HG02571 (cell line): ENCODE data around the gene NME7.
"Not testable (repeated sequence)": the region's sequence is repeated elsewhere in the genome, so short reads cannot be mapped to it uniquely, and the experiment has no call there.

ENCODE experiments used
- ATAC-seq: cut with Tn5 transposase; IDR thresholded peaks from one replicate; pipeline ENCODE4 v1.9.1; 2021; ENCODE audit warnings: mild to moderate bottlenecking, moderate library complexity; ENCODE audit not compliant: unreplicated experiment

NME7 gene, protein sequence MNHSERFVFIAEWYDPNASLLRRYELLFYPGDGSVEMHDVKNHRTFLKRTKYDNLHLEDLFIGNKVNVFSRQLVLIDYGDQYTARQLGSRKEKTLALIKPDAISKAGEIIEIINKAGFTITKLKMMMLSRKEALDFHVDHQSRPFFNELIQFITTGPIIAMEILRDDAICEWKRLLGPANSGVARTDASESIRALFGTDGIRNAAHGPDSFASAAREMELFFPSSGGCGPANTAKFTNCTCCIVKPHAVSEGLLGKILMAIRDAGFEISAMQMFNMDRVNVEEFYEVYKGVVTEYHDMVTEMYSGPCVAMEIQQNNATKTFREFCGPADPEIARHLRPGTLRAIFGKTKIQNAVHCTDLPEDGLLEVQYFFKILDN

DNA sequence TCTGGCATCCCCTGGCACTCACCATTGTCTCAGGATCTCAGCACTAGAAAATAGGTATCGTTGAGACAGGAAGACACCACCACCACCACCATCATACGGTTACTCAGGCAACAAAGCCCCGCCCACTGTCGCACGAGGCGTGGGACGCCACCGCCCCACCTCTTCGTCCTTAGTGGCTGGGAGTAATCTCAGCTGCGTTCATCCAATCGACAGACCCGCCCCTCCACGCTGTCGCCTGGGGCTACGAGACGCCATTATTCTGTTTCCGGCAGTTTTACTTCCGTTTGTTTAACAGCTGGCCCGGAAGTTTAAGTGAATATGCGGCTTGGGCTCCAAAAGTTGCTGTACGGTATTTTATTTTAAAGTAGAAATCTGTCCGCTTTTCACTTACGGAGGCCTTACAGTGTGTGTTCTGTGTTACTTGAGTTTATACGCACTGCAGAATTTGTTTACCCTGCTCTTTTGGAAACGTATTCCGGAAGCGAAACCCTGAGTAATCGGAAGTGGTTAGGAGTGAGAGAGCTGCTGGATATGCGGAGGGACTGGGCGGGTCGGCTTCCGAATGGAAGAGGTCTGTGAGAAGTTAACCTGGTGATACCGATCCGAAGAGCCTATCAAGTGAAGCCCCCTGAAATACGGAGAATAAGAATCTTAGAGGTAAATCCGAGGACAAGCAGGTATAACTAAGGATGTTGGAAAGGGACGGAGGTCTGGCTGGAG is at the start of gene NME7, which contains the start of gene BLZF1:
Gene NME7, minus strand, starts transcription at position 112 of the 720 bp plus-strand sequence. Its CDS starts 87 bp downstream, at position 25.
Gene BLZF1, plus strand, starts transcription at position 510 of the 720 bp plus-strand sequence. CDS start 1,328 bp downstream, outside the sequence.
- ATAC-seq: peak; percentile 96

DNA sequence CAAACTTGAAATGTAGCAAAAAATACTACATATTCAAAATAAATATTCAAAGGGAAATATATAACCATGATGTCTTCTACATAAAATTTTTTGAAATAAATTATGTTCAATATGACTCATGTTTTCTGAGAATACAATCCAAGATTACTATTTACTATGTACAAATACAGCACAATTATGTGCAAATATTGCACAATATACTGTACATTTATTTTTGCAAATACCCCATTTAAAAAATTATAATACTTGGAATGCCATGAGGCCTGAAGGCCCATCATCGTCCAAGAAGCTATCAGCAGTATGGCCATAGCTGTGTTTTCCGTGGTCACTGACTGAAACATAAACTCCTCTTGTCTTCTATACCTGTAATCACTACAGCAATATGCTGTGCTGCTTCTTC is 47.4 kb upstream of the NME7 start:
- ATAC-seq: no peak

DNA sequence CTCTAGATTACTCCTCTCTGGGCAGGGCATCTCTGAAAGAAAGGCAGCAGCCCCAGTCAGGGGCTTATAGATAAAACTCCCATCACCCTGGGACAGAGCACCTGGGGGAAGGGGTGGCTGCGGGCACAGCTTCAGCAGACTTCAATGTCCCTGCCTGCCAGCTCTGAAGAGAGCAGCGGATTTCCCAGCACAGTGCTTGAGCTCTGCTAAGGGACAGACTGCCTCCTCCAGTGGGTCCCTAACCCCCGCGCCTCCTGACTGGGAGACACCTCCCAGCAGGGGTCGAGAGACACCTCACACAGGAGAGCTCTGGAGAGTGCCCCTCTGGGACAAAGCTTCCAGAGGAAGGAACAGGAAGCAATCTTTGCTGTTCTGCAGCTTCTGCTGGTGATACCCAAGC is 40.7 kb upstream of the NME7 start:
- ATAC-seq: not testable (repeated sequence)

DNA sequence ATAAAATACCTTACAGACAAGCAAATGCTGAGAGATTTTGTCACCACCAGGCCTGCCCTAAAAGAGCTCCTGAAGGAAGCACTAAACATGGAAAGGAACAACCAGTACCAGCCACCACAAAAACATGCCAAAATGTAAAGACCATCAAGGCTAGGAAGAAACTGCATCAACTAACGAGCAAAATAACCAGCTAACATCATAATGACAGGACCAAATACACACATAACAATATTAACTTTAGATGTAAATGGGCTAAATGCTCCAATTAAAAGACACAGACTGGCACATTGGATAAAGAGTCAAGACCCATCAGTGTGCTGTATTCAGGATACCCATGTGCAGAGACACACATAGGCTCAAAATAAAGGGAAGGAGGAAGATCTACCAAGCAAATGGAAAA is 35.0 kb upstream of the NME7 start:
- ATAC-seq: not testable (repeated sequence)

DNA sequence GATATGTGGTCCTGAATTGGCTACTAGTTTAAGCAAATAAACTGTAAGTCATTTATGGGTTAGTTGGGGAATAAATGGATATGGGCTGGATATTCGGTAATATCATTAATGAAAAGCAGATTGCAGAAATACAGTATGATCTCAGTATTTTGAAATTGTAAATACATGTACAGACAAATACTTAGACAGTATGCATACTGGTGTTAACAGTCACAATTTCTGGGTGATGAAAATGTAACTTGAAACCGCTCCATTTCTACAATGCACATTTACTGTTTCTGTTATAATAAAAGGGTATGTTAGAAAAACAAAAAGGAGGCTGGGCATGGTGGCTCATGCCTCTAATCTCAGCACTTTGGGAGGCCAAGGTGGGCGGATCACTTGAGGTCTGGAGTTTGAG is 28.4 kb upstream of the NME7 start:
- ATAC-seq: no peak

DNA sequence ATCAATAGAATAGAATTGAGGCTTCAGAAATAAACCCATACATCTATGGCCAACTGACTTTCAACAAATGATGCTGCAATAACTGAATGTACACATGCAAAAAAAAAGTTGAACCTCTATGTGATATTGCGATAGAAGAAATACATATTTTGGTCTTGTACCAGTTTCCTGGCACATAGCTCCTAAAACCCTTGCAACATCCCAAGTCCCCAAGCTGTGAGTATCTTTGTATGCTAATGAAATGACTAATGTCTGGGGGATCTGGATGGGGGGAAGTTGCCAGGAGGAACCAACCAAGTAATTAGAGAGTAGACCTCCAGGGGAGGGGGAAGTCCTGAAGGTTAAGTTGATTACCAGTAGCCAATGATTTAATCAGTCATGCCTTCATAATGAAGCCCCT is 24.8 kb upstream of the NME7 start:
- ATAC-seq: no peak

DNA sequence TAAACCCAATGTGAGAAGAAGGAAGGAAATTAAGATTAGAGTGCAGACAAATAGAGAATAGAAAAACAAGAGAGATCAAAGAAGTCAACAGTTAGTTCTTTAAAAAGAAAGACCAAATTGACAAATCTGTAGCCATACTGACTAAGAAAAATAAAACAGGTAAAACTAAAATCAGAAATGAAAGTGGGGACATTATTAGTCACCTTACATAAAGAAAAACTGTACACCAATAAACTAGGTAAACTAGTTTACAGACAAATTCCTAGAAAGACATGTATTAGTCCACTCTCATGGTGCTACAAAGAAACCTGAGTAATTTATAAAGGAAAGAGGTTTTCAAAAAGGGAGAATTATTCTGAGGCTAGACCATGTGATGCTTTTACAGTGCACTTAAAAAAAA is 22.7 kb upstream of the NME7 start:
- ATAC-seq: peak; percentile 70

DNA sequence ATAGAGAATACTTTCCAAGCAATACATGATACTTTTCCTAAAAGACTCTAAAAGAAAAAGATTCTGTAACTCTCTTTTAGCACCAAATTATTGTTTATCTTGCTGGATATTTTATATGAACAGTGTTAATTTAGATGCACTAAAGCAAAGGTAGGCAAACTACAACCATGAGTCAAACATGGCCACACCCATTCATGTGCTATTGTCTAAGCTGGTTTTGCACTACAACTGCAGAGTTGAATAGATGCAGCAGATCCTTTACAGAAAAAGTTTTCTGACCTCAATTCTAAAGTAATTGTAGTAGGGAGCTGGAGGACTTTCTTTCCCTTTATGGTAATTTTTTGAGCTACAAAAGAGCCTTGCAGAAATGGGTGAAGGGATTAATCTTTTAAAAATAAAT is 19.8 kb upstream of the NME7 start:
- no peak for ATAC-seq

DNA sequence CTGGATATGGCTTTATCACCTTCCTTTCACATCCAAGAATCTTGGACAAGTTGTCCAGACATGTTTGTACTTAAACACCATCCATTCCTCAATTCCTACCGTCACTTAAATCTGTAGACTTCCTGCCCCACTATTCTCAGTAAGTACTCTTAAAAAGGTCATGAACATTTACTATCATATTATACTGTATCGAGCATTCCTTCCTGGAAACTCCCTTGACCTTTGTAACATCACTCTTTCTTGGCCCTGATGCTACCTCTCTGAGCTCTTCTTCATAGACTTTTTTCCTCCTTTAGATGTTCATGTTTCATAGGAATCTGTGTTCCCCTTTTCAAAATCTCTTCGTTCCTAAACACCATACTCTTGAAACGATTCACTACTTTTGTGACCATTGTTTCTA is 15.9 kb upstream of the NME7 start:
- ATAC-seq: no peak

DNA sequence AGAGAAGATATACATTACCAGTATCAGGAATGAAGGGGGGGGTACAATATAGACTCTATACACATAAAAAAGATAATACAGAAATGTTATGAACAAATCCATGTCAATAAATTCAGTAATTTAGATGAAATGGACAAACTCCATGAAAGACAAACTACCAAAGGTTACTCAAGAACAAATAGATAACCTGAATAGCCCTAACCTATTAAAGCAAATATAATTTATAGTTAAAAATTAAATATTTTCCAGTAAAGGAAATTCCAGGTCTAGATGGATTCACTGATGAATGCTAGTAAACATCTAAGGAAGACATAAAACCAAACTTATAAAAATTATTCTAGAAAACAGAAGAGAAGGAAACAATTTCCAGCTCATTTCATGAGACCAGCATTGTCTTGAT is 13.6 kb upstream of the NME7 start:
- no peak for ATAC-seq

DNA sequence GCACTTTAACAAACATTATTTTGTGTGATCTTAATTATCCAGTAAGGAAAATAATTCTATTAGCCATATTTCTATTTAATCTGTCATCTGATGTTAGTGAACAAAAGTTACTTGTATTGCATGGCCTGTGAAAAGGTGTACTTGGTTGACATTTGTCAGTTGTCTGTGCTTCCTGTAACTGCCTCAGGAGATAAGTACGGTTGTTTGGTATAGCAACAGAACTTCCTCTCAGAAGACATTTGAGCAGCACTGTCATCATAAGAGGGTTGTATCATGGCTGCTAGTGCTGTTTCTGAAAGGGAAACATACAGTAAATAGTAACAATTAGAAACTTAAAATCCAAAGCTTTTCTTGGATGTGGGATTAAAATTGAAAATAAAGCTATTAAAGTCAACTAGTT is 3.8 kb upstream of the NME7 start:
- ATAC-seq: no peak

DNA sequence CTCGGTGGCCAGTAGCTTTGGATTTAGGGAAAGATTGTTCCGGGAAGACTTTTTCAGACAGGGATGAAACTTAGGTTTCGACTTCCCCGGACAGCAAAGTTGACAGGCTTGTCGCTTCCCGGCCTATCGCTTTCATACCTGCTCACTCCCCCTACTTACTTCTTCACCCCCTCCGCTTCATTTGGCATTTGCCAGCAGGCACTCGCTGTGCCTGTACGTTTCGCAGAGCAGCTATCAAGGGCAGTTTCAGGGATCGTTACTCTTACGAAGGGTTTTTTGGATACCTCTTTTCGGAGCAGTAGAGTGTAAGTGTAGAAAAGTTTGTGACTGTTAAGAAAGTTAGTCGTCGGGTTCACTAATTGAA is 791 bp upstream of the NME7 start:
- ATAC-seq: no peak

DNA sequence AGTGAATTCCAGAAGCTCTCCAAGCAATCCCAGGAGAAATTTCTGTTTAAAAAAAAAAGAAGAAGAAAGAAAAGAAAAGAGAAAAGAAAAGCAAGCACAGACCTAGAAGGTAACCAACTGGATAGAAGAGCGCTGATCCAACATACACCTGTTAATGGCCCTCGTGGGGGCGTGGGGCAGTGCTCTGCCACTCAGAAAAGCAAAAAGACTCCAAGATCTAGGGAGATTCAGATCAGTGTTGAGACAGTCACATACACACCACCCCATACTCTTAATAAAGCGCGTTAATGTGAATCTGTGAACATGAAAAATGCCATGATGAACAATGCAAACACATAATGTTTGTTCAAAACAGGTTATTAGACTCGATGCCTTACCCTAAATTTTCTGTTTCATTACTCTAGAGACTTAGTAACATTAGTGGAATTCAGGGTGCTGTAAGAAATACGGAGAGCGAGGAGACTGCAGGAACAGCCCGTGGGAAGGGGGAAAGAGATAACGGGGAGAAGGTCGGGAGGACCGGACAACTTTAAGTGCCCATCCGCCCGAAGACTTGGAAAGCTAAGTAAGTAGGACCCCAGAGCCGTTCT is 406 bp downstream of the NME7 start:
- no peak for ATAC-seq

DNA sequence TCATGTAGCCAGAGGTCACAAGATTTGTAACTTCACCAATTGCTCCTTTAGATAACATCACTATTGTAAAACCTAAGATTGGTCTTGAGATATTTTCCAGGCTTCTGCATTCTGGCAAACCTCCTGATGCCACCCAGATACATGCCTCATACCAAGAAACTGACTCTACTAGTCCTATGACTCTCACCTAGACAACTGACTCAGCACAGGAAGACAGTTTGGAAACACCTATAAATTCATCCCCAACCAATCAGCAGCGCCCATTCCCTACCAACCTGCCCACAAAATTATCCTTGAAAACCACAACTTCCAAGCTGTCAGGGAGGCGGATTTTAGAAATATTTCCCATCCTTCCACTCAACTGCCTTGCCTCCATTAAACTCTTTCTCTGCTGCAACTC is 2.6 kb downstream of the NME7 start:
- ATAC-seq: no peak

DNA sequence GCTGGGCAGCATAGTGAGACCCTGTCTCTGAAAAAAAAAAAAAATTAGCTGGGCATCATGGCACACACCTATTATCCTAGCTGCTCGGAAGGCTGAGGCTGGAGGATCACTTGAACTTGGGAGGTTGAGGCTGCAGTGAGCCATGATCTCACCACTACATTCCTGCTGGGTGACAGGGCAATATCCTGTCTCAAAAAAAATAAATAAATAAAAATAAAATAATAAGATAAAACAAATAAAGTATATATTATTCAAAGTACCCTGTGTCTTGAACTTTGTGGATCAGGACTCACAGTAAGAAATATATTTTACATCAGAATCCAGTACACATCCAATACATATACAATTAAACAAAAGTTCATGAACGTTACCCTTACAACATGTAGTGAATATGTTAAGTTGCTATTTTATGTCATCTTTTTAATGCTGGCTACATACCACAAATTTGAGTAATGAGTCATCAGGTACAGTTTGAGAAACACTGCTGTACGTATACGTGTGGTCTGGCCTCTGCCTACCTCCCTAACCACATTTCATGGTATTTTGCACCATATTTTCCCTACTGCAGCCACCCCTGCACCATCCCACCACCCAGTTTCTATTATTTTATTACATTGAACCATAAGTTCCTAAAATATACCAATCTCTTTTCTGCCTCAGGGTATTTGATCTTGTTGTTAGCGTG is 4.4 kb downstream of the NME7 start:
- ATAC-seq: no peak

DNA sequence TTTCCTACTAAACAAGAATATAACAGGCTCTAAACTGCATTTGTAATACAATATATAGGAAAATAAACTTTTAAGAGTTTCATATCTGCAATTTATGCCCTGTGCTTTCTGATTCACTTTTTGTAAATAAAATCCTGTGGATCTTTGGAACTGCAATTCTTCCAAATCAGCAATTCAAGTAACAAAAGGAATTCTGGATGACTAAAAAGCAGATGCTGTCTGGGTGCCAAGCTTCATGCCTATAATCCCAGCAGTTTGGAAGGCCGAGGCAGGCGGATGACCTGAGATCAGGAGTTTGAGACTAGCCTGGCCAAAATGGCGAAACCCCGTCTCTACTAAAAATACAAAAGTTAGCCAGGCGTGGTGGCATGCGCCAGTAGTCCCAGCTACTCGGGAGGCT is 6.3 kb downstream of the NME7 start:
- no peak for ATAC-seq

DNA sequence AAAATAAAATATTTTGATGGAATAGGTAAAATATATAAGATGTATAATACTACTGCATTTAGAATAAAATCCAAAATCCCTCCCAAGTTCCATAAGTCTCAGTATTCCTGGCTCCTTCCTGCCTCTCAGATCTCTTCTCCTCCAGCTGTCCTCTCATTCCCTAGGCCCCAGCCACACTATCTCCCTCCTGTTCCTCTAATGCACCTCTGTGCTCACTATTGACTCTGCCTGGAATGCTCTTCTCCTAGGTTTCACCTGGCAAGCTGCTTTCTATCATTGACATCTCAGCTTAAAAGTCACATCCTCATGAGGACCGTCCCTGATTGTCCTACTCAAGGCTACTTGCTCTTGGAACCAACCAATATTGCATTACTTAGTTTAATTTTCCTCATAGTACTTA is 7.2 kb downstream of the NME7 start:
- no peak for ATAC-seq

DNA sequence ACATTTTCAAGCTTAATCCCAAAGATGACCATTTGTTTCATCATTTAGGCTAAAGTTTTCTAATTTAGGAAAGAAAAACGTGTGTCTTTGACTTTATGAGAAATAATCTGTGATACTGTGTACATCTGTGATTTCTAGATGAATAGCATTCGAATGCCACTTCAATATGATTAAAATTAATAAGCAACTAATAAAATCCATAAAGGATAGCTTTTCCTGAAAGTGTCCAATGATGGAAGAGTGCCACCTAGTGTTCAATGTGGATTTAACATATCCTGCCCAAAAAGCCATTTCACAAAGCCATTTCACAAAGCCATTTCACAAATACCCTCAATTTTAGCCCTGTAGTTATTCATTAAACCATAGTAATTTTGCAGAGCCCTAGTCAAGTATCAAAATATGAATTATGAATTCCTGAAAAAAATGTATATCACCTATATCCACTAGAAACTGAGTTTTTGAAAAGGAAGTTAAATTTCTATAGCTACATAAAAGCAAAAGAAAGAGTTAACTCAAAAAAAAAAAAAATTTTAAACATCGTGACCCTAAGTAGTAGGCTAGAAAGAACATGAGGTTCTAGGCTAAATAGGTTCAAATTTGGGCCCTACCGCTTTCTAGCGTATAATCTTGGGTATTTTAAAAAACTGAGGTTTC is 19.1 kb downstream of the NME7 start:
- no peak for ATAC-seq

DNA sequence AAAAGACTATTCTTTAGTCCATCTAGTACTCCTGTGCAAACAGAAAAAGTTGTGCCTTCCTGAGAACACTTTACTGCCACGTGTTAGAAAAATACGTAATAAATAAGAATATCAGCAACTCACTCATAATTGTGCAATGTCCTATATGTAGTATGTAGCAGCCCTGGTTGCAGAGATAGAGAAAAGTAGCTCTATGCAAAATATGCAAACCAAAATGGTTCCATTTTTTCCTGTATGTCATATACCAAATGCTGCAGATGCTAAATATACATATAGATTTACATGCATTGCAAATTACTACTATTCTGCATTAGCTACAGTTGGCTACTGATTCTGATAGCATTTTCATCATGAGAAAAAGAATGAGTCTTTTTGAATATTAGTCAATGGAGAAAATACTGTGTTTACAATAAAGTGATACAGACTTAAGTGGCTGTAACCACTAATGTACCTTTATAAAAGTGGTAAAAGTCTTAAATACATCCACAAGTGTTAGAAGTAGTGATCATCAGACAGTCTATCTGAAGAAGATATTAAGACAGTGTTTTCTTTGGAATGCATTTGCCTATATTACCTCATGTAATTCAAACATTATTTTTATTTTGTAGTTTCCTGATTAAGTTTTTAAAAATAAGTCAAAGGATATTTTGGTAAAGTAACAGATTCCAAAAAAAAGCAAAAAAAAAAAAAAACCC is 19.8 kb downstream of the NME7 start:
- ATAC-seq: no peak

DNA sequence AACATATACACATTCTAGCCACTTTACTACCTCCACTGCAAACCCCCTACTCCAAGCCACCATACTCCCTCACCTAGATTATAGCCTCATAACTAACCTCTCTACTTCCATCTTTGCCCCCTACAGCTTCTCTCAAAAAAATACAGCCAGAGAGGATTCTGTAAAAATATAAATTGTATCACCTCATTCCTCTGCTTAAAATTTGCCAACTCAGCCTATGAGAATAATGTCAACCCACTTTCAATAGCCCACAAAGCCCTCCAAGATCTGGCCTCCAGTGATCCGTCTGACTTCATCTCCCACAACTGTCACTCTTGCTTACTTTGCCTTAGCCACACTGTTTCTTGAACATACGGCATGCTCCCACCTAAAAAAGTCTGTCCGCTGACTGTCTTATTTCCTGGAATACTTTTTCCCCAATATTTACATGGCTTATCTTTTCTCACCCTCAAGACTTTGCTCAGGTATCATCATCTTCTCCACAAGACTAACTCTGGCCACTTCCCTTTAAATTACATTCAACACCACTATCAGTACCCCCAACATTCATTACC is 21.5 kb downstream of the NME7 start:
- ATAC-seq: no peak
